ENCODE data around the gene MYH9.
"Not testable (repeated sequence)": the region's sequence is repeated elsewhere in the genome, so short reads cannot be mapped to it uniquely, and the experiment has no call there.

MYH9 gene

GRCh38 chr22:36415415-36416168, 27.8 kb upstream of the MYH9 start:
- peak overlapping the region; percentile 17; the same call in 1 of the 2 replicates for H3K9ac ChIP-seq
- H3K4me3 ChIP-seq = peak overlapping the region; percentile 38; the same call in 1 of the 2 replicates

DNA sequence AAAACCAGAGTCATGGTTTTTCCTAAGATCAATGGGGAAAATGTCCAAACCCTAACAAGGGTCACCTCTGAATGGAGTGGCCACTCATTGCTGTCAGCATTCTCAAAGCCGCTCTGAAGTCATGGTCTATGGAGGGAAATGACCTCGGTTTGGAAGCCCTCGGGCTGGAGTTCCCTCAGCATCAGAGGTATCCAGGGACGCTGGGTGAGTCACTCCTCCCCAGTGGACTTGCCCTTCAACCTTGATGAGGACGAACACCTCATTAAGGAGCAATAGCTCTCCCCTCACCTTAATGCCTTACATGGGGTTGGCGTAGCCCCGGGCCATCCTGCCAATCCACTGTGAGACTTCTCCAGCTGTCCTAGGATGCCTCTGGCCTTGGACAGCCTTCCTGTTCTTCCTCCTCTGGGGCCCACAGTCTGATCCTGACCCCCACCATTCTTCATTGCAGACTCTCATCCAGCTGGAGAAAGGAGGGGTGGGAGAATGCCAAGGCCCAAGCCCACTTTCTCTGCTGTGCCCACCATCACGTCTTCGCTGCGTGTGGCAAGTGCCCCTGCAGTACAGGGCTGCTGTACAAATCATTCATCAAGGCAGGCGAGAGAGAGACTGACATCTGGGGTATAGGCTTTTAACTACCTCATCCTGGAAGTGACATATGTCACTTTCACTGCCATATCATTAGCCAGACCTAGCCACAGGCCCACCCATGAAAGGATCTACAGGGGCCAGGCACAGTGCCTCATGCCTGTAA, 25.4 kb upstream of the MYH9 start:
- Histone ChIP-seq H3K4me1 (peaks cover 90% of the 10 kb centered on the region), H3K4me3 (no peak overlapping the region), H3K4me2 (peak overlapping the region; percentile 23; the same call in 1 of the 2 replicates), H3K36me3 (no peaks in the 10 kb centered on the region), H4K20me1 (no peaks in the 10 kb centered on the region), H3K9me3 (no peaks in the 10 kb centered on the region), H3K27me3 (no peaks in the 10 kb centered on the region), H3K9ac (no peak overlapping the region; the same call in 1 of the 2 replicates), H3K27ac (peak overlapping the region; percentile 58)
- TF ChIP-seq Cebpa-rat (IDR thresholded peaks at IDR 0.05) = no peak

More at GRCh38 chr22:36415415-36416168, 27.8 kb upstream of the MYH9 start:
- H3K9me3 ChIP-seq = no peaks in the 10 kb centered on the region
- peaks cover 88% of the 10 kb centered on the region for H3K4me1 ChIP-seq
- H3K27ac ChIP-seq = peak overlapping the region; percentile 65
- TF ChIP-seq Cebpa-rat (IDR thresholded peaks at IDR 0.05) = no peak
- peak overlapping the region; percentile 78 for H3K4me2 ChIP-seq
- H3K36me3 ChIP-seq = no peaks in the 10 kb centered on the region
- H4K20me1 ChIP-seq = no peaks in the 10 kb centered on the region
- H3K27me3 ChIP-seq = no peaks in the 10 kb centered on the region

DNA sequence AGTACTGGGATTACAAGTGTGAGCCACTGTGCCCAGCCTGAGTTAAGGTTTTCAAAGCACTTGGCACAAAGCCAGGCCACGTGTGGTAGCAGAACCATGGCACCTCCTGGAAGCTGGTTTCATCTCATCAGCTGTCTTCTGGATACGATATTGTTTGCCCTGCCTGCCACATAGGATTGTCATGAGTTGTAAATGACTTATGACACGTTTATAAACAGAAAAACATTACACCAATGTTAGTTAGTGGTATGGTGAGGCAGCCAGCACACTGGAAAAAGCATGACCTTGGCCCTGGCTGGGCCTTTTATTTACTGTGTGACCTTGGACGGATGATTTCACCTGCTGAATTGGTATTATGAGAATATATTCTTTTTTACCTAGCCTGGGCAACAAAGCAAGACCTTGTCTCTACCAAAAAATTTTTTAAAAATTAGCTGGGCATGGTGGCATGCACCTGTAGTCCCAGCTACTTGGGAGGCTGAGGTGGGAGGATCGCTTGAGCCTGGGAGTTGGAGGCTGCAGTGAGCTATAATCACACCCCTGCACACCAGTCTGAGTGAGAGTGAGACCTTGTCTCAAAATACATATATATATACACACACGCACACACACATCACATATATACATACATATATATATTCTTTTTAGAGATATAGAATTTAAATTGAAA, 24.0 kb upstream of the MYH9 start:
- Histone ChIP-seq H4K20me1 (no peaks in the 10 kb centered on the region), H3K4me1 (peaks cover 90% of the 10 kb centered on the region), H3K4me2 (no peak overlapping the region), H3K9me3 (no peaks in the 10 kb centered on the region), H3K36me3 (no peaks in the 10 kb centered on the region), H3K9ac (no peak overlapping the region), H3K27ac (peak overlapping the region; percentile 35; the same call in 1 of the 2 replicates), H3K27me3 (no peaks in the 10 kb centered on the region), H3K4me3 (no peak overlapping the region)
- TF ChIP-seq Cebpa-rat (IDR thresholded peaks at IDR 0.05) = no peak

DNA sequence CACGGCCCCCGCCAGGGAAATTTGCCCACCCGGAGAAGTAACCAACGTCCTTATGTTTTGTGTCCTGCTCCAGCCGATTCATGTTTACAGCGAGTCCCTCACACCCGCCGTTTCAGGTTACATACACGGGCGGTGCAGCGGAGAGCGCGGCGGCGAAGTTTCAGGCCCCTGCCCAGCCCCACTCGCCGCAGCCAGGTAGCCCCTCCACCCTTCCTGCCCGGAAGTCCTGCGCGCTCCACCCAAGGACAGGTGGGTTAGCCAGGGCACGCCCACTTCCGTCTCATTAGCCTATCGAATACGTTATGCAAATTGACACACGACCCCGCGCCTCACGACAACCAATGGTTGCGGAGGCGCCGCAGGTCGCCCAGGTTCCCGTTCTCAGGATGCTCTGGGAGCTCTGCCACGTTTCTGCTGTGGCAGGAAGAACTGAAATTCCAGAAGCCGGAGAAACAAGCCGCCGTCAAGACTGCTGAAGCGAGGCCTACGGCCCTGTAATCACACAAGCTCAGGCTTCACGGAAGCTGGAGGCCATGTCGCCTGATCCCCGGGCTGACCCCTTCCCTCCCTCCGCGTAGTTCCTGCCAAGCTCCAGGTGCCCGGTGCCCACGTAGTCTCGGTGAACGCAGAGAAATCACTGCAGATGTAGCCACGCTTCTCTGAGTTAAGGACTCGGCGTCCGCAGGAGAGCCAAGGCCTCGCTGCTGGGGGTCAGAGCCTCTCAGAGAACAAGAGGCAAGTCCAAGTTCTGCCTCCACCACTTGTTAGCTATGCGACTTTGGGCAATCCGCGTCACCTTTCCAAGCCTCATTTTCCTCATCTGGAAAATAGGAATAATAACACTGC, 22.4 kb upstream of the MYH9 start:
- H3K4me3 ChIP-seq = peak overlapping the region; percentile 37; the same call in 1 of the 2 replicates
- H3K4me1 ChIP-seq = peaks cover 90% of the 10 kb centered on the region
- H3K27ac ChIP-seq = peak overlapping the region; percentile 60
- H3K27me3 ChIP-seq = no peaks in the 10 kb centered on the region
- H4K20me1 ChIP-seq = no peaks in the 10 kb centered on the region
- 0 out of 2 replicates have a peak overlapping the region, but pooled peaks have one; percentile 22 for H3K9ac ChIP-seq
- H3K36me3 ChIP-seq = no peaks in the 10 kb centered on the region
- no peaks in the 10 kb centered on the region for H3K9me3 ChIP-seq
- peak overlapping the region; percentile 63 for H3K4me2 ChIP-seq
- TF ChIP-seq Cebpa-rat (IDR thresholded peaks at IDR 0.05) = no peak

- H3K4me3 ChIP-seq, H3K27me3 ChIP-seq, H3K27ac ChIP-seq, H3K9ac ChIP-seq, H3K9me3 ChIP-seq, H4K20me1 ChIP-seq, H3K36me3 ChIP-seq: not testable (repeated sequence)
- H3K4me1 ChIP-seq = peaks cover 90% of the 10 kb centered on the region
- peak overlapping the region; percentile 63 for H3K4me2 ChIP-seq
These were observed 21.8 kb upstream of the MYH9 start for GRCh38 chr22:36409554-36409910.

GRCh38 chr22:36409056-36409455, 21.3 kb upstream of the MYH9 start:
- Histone ChIP-seq H3K4me2 (0 out of 2 replicates have a peak overlapping the region, but pooled peaks have one; percentile 63), H3K4me1 (peaks cover 90% of the 10 kb centered on the region)

DNA sequence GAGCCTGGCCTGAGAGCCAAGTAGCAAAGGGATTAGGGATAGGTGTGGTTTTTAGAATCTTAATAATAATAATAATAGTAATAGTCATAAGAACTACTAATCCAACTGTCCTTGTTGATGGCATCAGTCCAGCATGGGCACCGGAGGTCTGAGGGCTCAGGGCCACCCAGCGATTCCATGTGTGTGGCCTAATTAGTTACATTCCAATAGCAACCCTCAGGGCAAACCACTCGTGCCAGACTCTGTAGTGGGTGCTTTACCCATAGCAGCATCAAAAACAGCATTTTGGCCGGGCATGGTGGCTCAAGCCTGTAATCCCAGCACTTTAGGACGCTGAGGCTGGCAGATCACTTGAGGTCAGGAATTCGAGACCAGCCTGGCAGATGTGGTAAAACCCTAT, 19.0 kb upstream of the MYH9 start:
- H3K27me3 ChIP-seq = no peaks in the 10 kb centered on the region
- H3K4me2 ChIP-seq = peak overlapping the region; percentile 79
- H3K4me1 ChIP-seq = peaks cover 82% of the 10 kb centered on the region
- H3K4me3 ChIP-seq = no peak overlapping the region
- peak overlapping the region; percentile 54 for H3K9ac ChIP-seq
- no peaks in the 10 kb centered on the region for H4K20me1 ChIP-seq
- peak overlapping the region; percentile 84 for H3K27ac ChIP-seq
- no peaks in the 10 kb centered on the region for H3K9me3 ChIP-seq
- no peaks in the 10 kb centered on the region for H3K36me3 ChIP-seq
- TF ChIP-seq Cebpa-rat (IDR thresholded peaks at IDR 0.05) = no peak

More at GRCh38 chr22:36409056-36409455, 21.3 kb upstream of the MYH9 start:
- Histone ChIP-seq H3K36me3 (no peaks in the 10 kb centered on the region), H3K4me3 (no peak overlapping the region), H4K20me1 (no peaks in the 10 kb centered on the region), H3K27ac (no peak overlapping the region), H3K9me3 (no peaks in the 10 kb centered on the region), H3K27me3 (no peaks in the 10 kb centered on the region), H3K9ac (no peak overlapping the region)
- no peak for TF ChIP-seq Cebpa-rat (IDR thresholded peaks at IDR 0.05)

- TF ChIP-seq Cebpa-rat (IDR thresholded peaks at IDR 0.05) = peak; percentile 99
- 0 out of 2 replicates have a peak overlapping the region, but pooled peaks have one; percentile 11 for H3K4me3 ChIP-seq
- peak overlapping the region; percentile 84 for H3K27ac ChIP-seq
- H4K20me1 ChIP-seq = no peaks in the 10 kb centered on the region
- H3K4me2 ChIP-seq = peak overlapping the region; percentile 79
- no peaks in the 10 kb centered on the region for H3K27me3 ChIP-seq
- peak overlapping the region; percentile 54 for H3K9ac ChIP-seq
- H3K36me3 ChIP-seq = no peaks in the 10 kb centered on the region
- H3K4me1 ChIP-seq = peaks cover 75% of the 10 kb centered on the region
- no peaks in the 10 kb centered on the region for H3K9me3 ChIP-seq
These were observed 18.1 kb upstream of the MYH9 start for GRCh38 chr22:36405671-36406538.
